HUES48 (cell line): ENCODE data around the gene GBGT1.

Source experiments
- H3K27ac ChIP-seq: one replicate; pipeline ENCODE4 v1.7.0; 2013; ENCODE audit warnings: low read depth, low read length, inconsistent platforms
- H3K27me3 ChIP-seq: 2 replicates; pipeline ENCODE4 v1.6.1; 2013; ENCODE audit warnings: mild to moderate bottlenecking, low read length; ENCODE audit not compliant: control insufficient read depth, insufficient read depth
- H3K36me3 ChIP-seq: 2 replicates; pipeline ENCODE4 v1.6.1; 2013; ENCODE audit warnings: low read length; ENCODE audit not compliant: control insufficient read depth, insufficient read depth
- H3K4me1 ChIP-seq: 2 replicates; pipeline ENCODE4 v1.6.1; 2013; ENCODE audit warnings: mild to moderate bottlenecking, low read length; ENCODE audit not compliant: control insufficient read depth, insufficient read depth
- H3K4me3 ChIP-seq: 2 replicates; pipeline ENCODE4 v1.5.1; 2013; ENCODE audit warnings: mild to moderate bottlenecking, low read depth, low read length
- H3K9ac ChIP-seq: 2 replicates; pipeline ENCODE4 v1.6.1; 2013; ENCODE audit warnings: mild to moderate bottlenecking, low read depth, low read length, moderate library complexity
- H3K9me3 ChIP-seq: 2 replicates; pipeline ENCODE4 v1.6.1; 2013; ENCODE audit warnings: low read length; ENCODE audit not compliant: control insufficient read depth, insufficient read depth

GBGT1 gene

GRCh38 chr9:133148199-133149129, 15.2 kb downstream of the GBGT1 start:
- Histone ChIP-seq H3K4me3 (peak overlapping the region; percentile 88), H3K4me1 (peaks cover 11% of the 10 kb centered on the region), H3K27ac (peak overlapping the region; percentile 54), H3K9me3 (no peaks in the 10 kb centered on the region), H3K36me3 (no peaks in the 10 kb centered on the region), H3K9ac (peak overlapping the region; percentile 79), H3K27me3 (peaks cover 6% of the 10 kb centered on the region; the same call in 1 of the 2 replicates)

- H3K36me3 ChIP-seq: no peaks in the 10 kb centered on the region
- H3K27ac ChIP-seq: peak overlapping the region; percentile 11
- no peaks in the 10 kb centered on the region for H3K9me3 ChIP-seq
- no peak overlapping the region for H3K9ac ChIP-seq
- H3K27me3 ChIP-seq: peaks cover 6% of the 10 kb centered on the region; the same call in 1 of the 2 replicates
- peaks cover 11% of the 10 kb centered on the region for H3K4me1 ChIP-seq
- H3K4me3 ChIP-seq: peak overlapping the region; percentile 88
Observed at GRCh38 chr9:133147412-133148198, 16.1 kb downstream of the GBGT1 start.

GRCh38 chr9:133146746-133147411, 16.8 kb downstream of the GBGT1 start:
- Histone ChIP-seq H3K9ac (no peak overlapping the region), H3K4me3 (no peak overlapping the region), H3K27me3 (peaks cover 6% of the 10 kb centered on the region; the same call in 1 of the 2 replicates), H3K27ac (no peak overlapping the region), H3K36me3 (no peaks in the 10 kb centered on the region), H3K9me3 (no peaks in the 10 kb centered on the region), H3K4me1 (peaks cover 11% of the 10 kb centered on the region)

GRCh38 chr9:133144904-133145851, 18.5 kb downstream of the GBGT1 start:
- no peak overlapping the region for H3K27ac ChIP-seq
- no peaks in the 10 kb centered on the region for H3K9me3 ChIP-seq
- H3K9ac ChIP-seq: no peak overlapping the region
- peaks cover 6% of the 10 kb centered on the region; the same call in 1 of the 2 replicates for H3K27me3 ChIP-seq
- H3K4me1 ChIP-seq: peaks cover 11% of the 10 kb centered on the region
- H3K4me3 ChIP-seq: peak overlapping the region; percentile 58; the same call in 1 of the 2 replicates
- no peaks in the 10 kb centered on the region for H3K36me3 ChIP-seq

GRCh38 chr9:133144142-133144903, 19.4 kb downstream of the GBGT1 start:
- H3K36me3 ChIP-seq: no peaks in the 10 kb centered on the region
- H3K27ac ChIP-seq: peak overlapping the region; percentile 22
- H3K27me3 ChIP-seq: peaks cover 6% of the 10 kb centered on the region; the same call in 1 of the 2 replicates
- no peaks in the 10 kb centered on the region for H3K9me3 ChIP-seq
- H3K4me1 ChIP-seq: peaks cover 11% of the 10 kb centered on the region
- peak overlapping the region; percentile 13; the same call in 1 of the 2 replicates for H3K9ac ChIP-seq
- peak overlapping the region; percentile 58; the same call in 1 of the 2 replicates for H3K4me3 ChIP-seq

GRCh38 chr9:133143639-133144141, 20.0 kb downstream of the GBGT1 start:
- Histone ChIP-seq H3K9ac (peak overlapping the region; percentile 13; the same call in 1 of the 2 replicates), H3K4me1 (peaks cover 11% of the 10 kb centered on the region), H3K27me3 (peaks cover 6% of the 10 kb centered on the region; the same call in 1 of the 2 replicates), H3K4me3 (peak overlapping the region; percentile 58; the same call in 1 of the 2 replicates), H3K27ac (peak overlapping the region; percentile 22), H3K36me3 (no peaks in the 10 kb centered on the region), H3K9me3 (no peaks in the 10 kb centered on the region)

GRCh38 chr9:133142684-133143622, 20.8 kb downstream of the GBGT1 start:
- H3K9ac ChIP-seq: no peak overlapping the region
- no peaks in the 10 kb centered on the region for H3K36me3 ChIP-seq
- H3K4me1 ChIP-seq: peaks cover 9% of the 10 kb centered on the region
- H3K4me3 ChIP-seq: no peak overlapping the region
- peaks cover 3% of the 10 kb centered on the region; the same call in 1 of the 2 replicates for H3K27me3 ChIP-seq
- H3K27ac ChIP-seq: no peak overlapping the region
- no peaks in the 10 kb centered on the region for H3K9me3 ChIP-seq

GRCh38 chr9:133141833-133142595, 21.7 kb downstream of the GBGT1 start:
- Histone ChIP-seq H3K27me3 (peaks cover 3% of the 10 kb centered on the region; the same call in 1 of the 2 replicates), H3K27ac (no peak overlapping the region), H3K36me3 (no peaks in the 10 kb centered on the region), H3K9me3 (no peaks in the 10 kb centered on the region), H3K4me3 (no peak overlapping the region), H3K4me1 (peaks cover 6% of the 10 kb centered on the region; the same call in 1 of the 2 replicates), H3K9ac (no peak overlapping the region)
